ENCODE data around the gene KCMF1. TPM values are rescaled to one million over a fixed set of nuclear protein-coding genes. Genes with fewer than 3 reads are reported as not detected.

KCMF1 gene
- total RNA-seq, 1 experiment from 2014 or later = 163 TPM

- H3K9me3 ChIP-seq (ENCODE audit: control insufficient read depth, insufficient read depth, low read depth, low read length) = no peaks in the 10 kb centered on the region
- BruUV-seq (replicated peaks) = no TSS peak
- TF ChIP-seq CTCF (IDR thresholded peaks at IDR 0.05) (no peak; the same call in 1 of the 2 replicates), SIN3A (IDR thresholded peaks at IDR 0.05; ENCODE audit: borderline replicate concordance, insufficient read depth, low read depth, low read length) (no peak), TCF7L2 (IDR thresholded peaks at IDR 0.05; ENCODE audit: low read depth, low read length) (no peak), POLR2AphosphoS5 (IDR thresholded peaks at IDR 0.05; ENCODE audit: low read depth, low read length) (no peak), REST (IDR thresholded peaks at IDR 0.05; ENCODE audit: insufficient read depth in 1 of 2, low read depth in 2 of 2, low read length in 1 of 2) (no peak)
- no peak overlapping the region for H3K27ac ChIP-seq (ENCODE audit: low read length)
- H3K4me3 ChIP-seq (ENCODE audit: low read depth in 2 of 2, low read length in 2 of 2) = no peak overlapping the region
- POLR2A ChIA-PET = no interaction called here
- CTCF ChIA-PET = interaction anchor here (0.6 to 1.0 kb wide), 3 partner anchors 29 to 92 kb away, joined by 4 to 6 read pairs (median 5); no protein-coding TSS in a partner anchor
- DNase-seq (ENCODE audit: low read depth, low spot score) (no peak), ATAC-seq (no peak)
- in situ Hi-C loops (cut with HindIII; ENCODE audit: low pct_unique_long_range_greater_than_20kb, low sequenced_read_pairs) (no loop called here), intact Hi-C loops (cut with micrococcal nuclease; ENCODE audit: unreplicated experiment) (no loop called here)
- peaks cover 32% of the 10 kb centered on the region for H3K4me1 ChIP-seq (ENCODE audit: control insufficient read depth, insufficient read depth, low read length)
- H3K36me3 ChIP-seq (ENCODE audit: control insufficient read depth, insufficient read depth, low read length) = no peaks in the 10 kb centered on the region
- H3K27me3 ChIP-seq (ENCODE audit: control insufficient read depth, insufficient read depth, low read length) = no peaks in the 10 kb centered on the region
Observed at GRCh38 chr2:85018049-85018447, 47.1 kb downstream of the KCMF1 start.

- Histone ChIP-seq H3K36me3 (ENCODE audit: control insufficient read depth, insufficient read depth, low read length) (no peaks in the 10 kb centered on the region), H3K4me3 (ENCODE audit: low read depth in 2 of 2, low read length in 2 of 2) (no peak overlapping the region), H3K4me1 (ENCODE audit: control insufficient read depth, insufficient read depth, low read length) (peaks cover 22% of the 10 kb centered on the region), H3K9me3 (ENCODE audit: control insufficient read depth, insufficient read depth, low read depth, low read length) (no peaks in the 10 kb centered on the region), H3K27me3 (ENCODE audit: control insufficient read depth, insufficient read depth, low read length) (no peaks in the 10 kb centered on the region), H3K27ac (ENCODE audit: low read length) (no peak overlapping the region)
- POLR2A ChIA-PET = no interaction called here
- intact Hi-C loops (cut with micrococcal nuclease; ENCODE audit: unreplicated experiment) = no loop called here
- no TSS peak for BruUV-seq (replicated peaks)
- no peak for TF ChIP-seq REST (IDR thresholded peaks at IDR 0.05; ENCODE audit: insufficient read depth in 1 of 2, low read depth in 2 of 2, low read length in 1 of 2)
- TF ChIP-seq POLR2AphosphoS5 (IDR thresholded peaks at IDR 0.05; ENCODE audit: low read depth, low read length) = no peak
- CTCF ChIA-PET = no interaction called here
- in situ Hi-C loops (cut with HindIII; ENCODE audit: low pct_unique_long_range_greater_than_20kb, low sequenced_read_pairs) = no loop called here
- ATAC-seq (no peak), DNase-seq (ENCODE audit: low read depth, low spot score) (no peak)
Observed at GRCh38 chr2:85019121-85019520, 48.2 kb downstream of the KCMF1 start.
